ENCODE results near the gene CBLN3.

GRCh38 chr14:24385524-24385923 lies 43.9 kb downstream of the CBLN3 start:
- TF ChIP-seq POLR2A (IDR thresholded peaks at IDR 0.05; ENCODE audit: low read length) (no peak), GATA1 (IDR thresholded peaks at IDR 0.05; ENCODE audit: low read depth, low read length) (no peak)

Data from erythroblast (primary cell).